Measurements from ENCODE around the gene DGKB. TPM values are rescaled to one million over a fixed set of nuclear protein-coding genes. Genes with fewer than 3 reads are reported as not detected.

Gene DGKB
- total RNA-seq, 1 experiment from 2014 or later: not detected

GRCh38 chr7:14828053-14828452 lies 74.5 kb downstream of the DGKB start:
- CTCF ChIA-PET: no interaction called here
- H3K36me3 Mint-ChIP-seq (ENCODE audit: insufficient read depth, unreplicated experiment): no peaks in the 10 kb centered on the region
- no peak for TF ChIP-seq CTCF (IDR thresholded peaks at IDR 0.05; ENCODE audit: unreplicated experiment)
- H3K27me3 Mint-ChIP-seq (ENCODE audit: unreplicated experiment): no peaks in the 10 kb centered on the region
- intact Hi-C loops (cut with micrococcal nuclease; ENCODE audit: unreplicated experiment): no loop called here
- BruUV-seq (replicated peaks): no TSS peak
- no peak for DNase-seq
- H3K27ac Mint-ChIP-seq (ENCODE audit: unreplicated experiment): no peak overlapping the region
- no peaks in the 10 kb centered on the region for H3K9me3 Mint-ChIP-seq (ENCODE audit: low read depth, unreplicated experiment)
- peaks cover 6% of the 10 kb centered on the region for H3K4me1 Mint-ChIP-seq (ENCODE audit: low read depth, unreplicated experiment)
- no peak overlapping the region for H3K4me3 Mint-ChIP-seq (ENCODE audit: low read depth, unreplicated experiment)

GRCh38 chr7:14826426-14826825 lies 76.1 kb downstream of the DGKB start:
- DNase-seq: no peak
- TF ChIP-seq CTCF (IDR thresholded peaks at IDR 0.05; ENCODE audit: unreplicated experiment): no peak
- Mint-ChIP-seq H3K4me1 (ENCODE audit: low read depth, unreplicated experiment) (peaks cover 19% of the 10 kb centered on the region), H3K9me3 (ENCODE audit: low read depth, unreplicated experiment) (no peaks in the 10 kb centered on the region), H3K36me3 (ENCODE audit: insufficient read depth, unreplicated experiment) (no peaks in the 10 kb centered on the region), H3K27me3 (ENCODE audit: unreplicated experiment) (no peaks in the 10 kb centered on the region), H3K4me3 (ENCODE audit: low read depth, unreplicated experiment) (no peak overlapping the region), H3K27ac (ENCODE audit: unreplicated experiment) (no peak overlapping the region)
- no TSS peak for BruUV-seq (replicated peaks)
- CTCF ChIA-PET: no interaction called here
- intact Hi-C loops (cut with micrococcal nuclease; ENCODE audit: unreplicated experiment): no loop called here

GRCh38 chr7:14825912-14826311 lies 76.6 kb downstream of the DGKB start:
- no peak for TF ChIP-seq CTCF (IDR thresholded peaks at IDR 0.05; ENCODE audit: unreplicated experiment)
- BruUV-seq (replicated peaks): no TSS peak
- H3K36me3 Mint-ChIP-seq (ENCODE audit: insufficient read depth, unreplicated experiment): no peaks in the 10 kb centered on the region
- CTCF ChIA-PET: no interaction called here
- H3K4me3 Mint-ChIP-seq (ENCODE audit: low read depth, unreplicated experiment): no peak overlapping the region
- H3K4me1 Mint-ChIP-seq (ENCODE audit: low read depth, unreplicated experiment): peaks cover 23% of the 10 kb centered on the region
- DNase-seq: no peak
- intact Hi-C loops (cut with micrococcal nuclease; ENCODE audit: unreplicated experiment): no loop called here
- H3K27me3 Mint-ChIP-seq (ENCODE audit: unreplicated experiment): no peaks in the 10 kb centered on the region
- H3K27ac Mint-ChIP-seq (ENCODE audit: unreplicated experiment): no peak overlapping the region
- no peaks in the 10 kb centered on the region for H3K9me3 Mint-ChIP-seq (ENCODE audit: low read depth, unreplicated experiment)

- no peaks in the 10 kb centered on the region for H3K36me3 Mint-ChIP-seq (ENCODE audit: insufficient read depth, unreplicated experiment)
- H3K4me1 Mint-ChIP-seq (ENCODE audit: low read depth, unreplicated experiment): peaks cover 23% of the 10 kb centered on the region
- H3K9me3 Mint-ChIP-seq (ENCODE audit: low read depth, unreplicated experiment): no peaks in the 10 kb centered on the region
- no TSS peak for BruUV-seq (replicated peaks)
- H3K27me3 Mint-ChIP-seq (ENCODE audit: unreplicated experiment): no peaks in the 10 kb centered on the region
- no peak for DNase-seq
- TF ChIP-seq CTCF (IDR thresholded peaks at IDR 0.05; ENCODE audit: unreplicated experiment): no peak
- CTCF ChIA-PET: interaction anchor here (0.5 kb wide), 1 partner anchor 1836 kb away, joined by 3 read pairs; no protein-coding TSS in a partner anchor
- intact Hi-C loops (cut with micrococcal nuclease; ENCODE audit: unreplicated experiment): no loop called here
- no peak overlapping the region for H3K27ac Mint-ChIP-seq (ENCODE audit: unreplicated experiment)
- no peak overlapping the region for H3K4me3 Mint-ChIP-seq (ENCODE audit: low read depth, unreplicated experiment)
These were observed 80.1 kb downstream of the DGKB start for GRCh38 chr7:14822481-14822854.
